CD14-positive monocyte (primary cell): ENCODE data around the gene ITPR3. TPM values are rescaled to one million over a fixed set of nuclear protein-coding genes. Genes with fewer than 3 reads are reported as not detected.

ENCODE experiments used
- DNase-seq, 3 donors: peaks; one replicate each; pipeline ENCODE4 v3.0.0-alpha.2; 2011 to 2022
- H2AFZ ChIP-seq: 2 replicates; pipeline ENCODE4 v1.6.0; 2012; ENCODE audit warnings: mild to moderate bottlenecking, low read depth, low read length, inconsistent platforms; ENCODE audit not compliant: insufficient read depth, poor library complexity, severe bottlenecking
- H3K27ac ChIP-seq, 2 donors: 1 replicate in 1 of 2; 2 replicates in 1 of 2; pipeline ENCODE4 v1.5.1; 2012 to 2013; ENCODE audit warnings: low read length in 2 of 2, control low read depth in 1 of 2, inconsistent platforms in 1 of 2, low read depth in 1 of 2, mild to moderate bottlenecking in 1 of 2
- H3K27me3 ChIP-seq, 2 donors: one replicate each; pipeline versions ENCODE4 v1.6.0 to v1.6.1; 2011 to 2013; ENCODE audit warnings: low read length in 2 of 2; ENCODE audit not compliant: control insufficient read depth in 2 of 2, insufficient read depth in 2 of 2
- H3K36me3 ChIP-seq, 2 donors: replicated peaks in 1 of 2; 1 replicate in 1 of 2; 2 replicates in 1 of 2; pipeline versions ENCODE4 v1.5.1 to v1.6.1; 2012 to 2013; ENCODE audit warnings: low read length in 2 of 2, control low read depth in 1 of 2, inconsistent platforms in 1 of 2, mild to moderate bottlenecking in 1 of 2; ENCODE audit not compliant: insufficient read depth in 2 of 2, control insufficient read depth in 1 of 2
- H3K4me1 ChIP-seq, 2 donors: 1 replicate in 1 of 2; 2 replicates in 1 of 2; pipeline versions ENCODE4 v1.5.1 to v1.6.1; 2012 to 2013; ENCODE audit warnings: low read length in 2 of 2, control low read depth in 1 of 2, inconsistent platforms in 1 of 2, mild to moderate bottlenecking in 1 of 2, moderate library complexity in 1 of 2; ENCODE audit not compliant: insufficient read depth in 2 of 2, control insufficient read depth in 1 of 2
- H3K4me2 ChIP-seq: replicated peaks from 2 replicates; pipeline ENCODE3; 2012; ENCODE audit warnings: low read length, moderate library complexity, mild to moderate bottlenecking; ENCODE audit not compliant: poor library complexity, severe bottlenecking; ENCODE audit errors: extremely low read depth
- H3K4me3 ChIP-seq, 3 experiments: fragments of 200-600 bp in 1 of 3; sonication (generic) in 1 of 3; replicated peaks in 1 of 3; 1 replicate in 2 of 3; 2 replicates in 1 of 3; pipeline ENCODE4 v1.5.1; 2011 to 2013; ENCODE audit warnings: low read length in 3 of 3, mild to moderate bottlenecking in 3 of 3, control low read depth in 2 of 3, low read depth in 2 of 3, inconsistent platforms in 1 of 3, moderate library complexity in 1 of 3
- H3K79me2 ChIP-seq: 2 replicates; pipeline ENCODE4 v1.6.0; 2012; ENCODE audit warnings: mild to moderate bottlenecking, control low read depth, inconsistent platforms, low read length, moderate library complexity; ENCODE audit not compliant: insufficient read depth
- H3K9ac ChIP-seq: 2 replicates; pipeline ENCODE4 v1.6.0; 2017; ENCODE audit warnings: low read length, mild to moderate bottlenecking; ENCODE audit not compliant: insufficient read depth, poor library complexity, severe bottlenecking
- H3K9me3 ChIP-seq, 2 donors: replicated peaks in 1 of 2; 1 replicate in 1 of 2; 2 replicates in 1 of 2; pipeline versions ENCODE4 v1.5.1 to v1.6.1; 2012 to 2013; ENCODE audit warnings: low read length in 2 of 2, control low read depth in 1 of 2; ENCODE audit not compliant: control insufficient read depth in 1 of 2, insufficient read depth in 1 of 2
- H4K20me1 ChIP-seq: 2 replicates; pipeline ENCODE4 v1.6.0; 2012; ENCODE audit warnings: mild to moderate bottlenecking, low read length, control low read depth, moderate library complexity; ENCODE audit not compliant: insufficient read depth
- H3K27ac Mint-ChIP-seq, 7 donors: one replicate each; pipeline ENCODE4 v1.8.0; 2020; ENCODE audit warnings: mild to moderate bottlenecking in 7 of 7, mixed read lengths in 7 of 7, moderate library complexity in 6 of 7, inconsistent platforms in 2 of 7
- H3K27me3 Mint-ChIP-seq, 3 donors: one replicate each; pipeline ENCODE4 v1.8.0; 2021 to 2022; ENCODE audit warnings: low read depth in 3 of 3, mild to moderate bottlenecking in 3 of 3, mixed read lengths in 3 of 3, moderate library complexity in 3 of 3, inconsistent platforms in 1 of 3
- H3K36me3 Mint-ChIP-seq, 2 donors: one replicate each; pipeline ENCODE4 v1.8.0; 2020; ENCODE audit warnings: mixed read lengths in 2 of 2, inconsistent platforms in 1 of 2, mild to moderate bottlenecking in 1 of 2
- H3K4me1 Mint-ChIP-seq: one replicate; pipeline ENCODE4 v1.8.0; 2020; ENCODE audit warnings: mild to moderate bottlenecking, mixed read lengths
- H3K4me3 Mint-ChIP-seq, 2 donors: one replicate each; pipeline ENCODE4 v1.8.0; 2020; ENCODE audit warnings: mild to moderate bottlenecking in 2 of 2, mixed read lengths in 2 of 2, moderate library complexity in 1 of 2
- H3K9me3 Mint-ChIP-seq, 7 donors: one replicate each; pipeline ENCODE4 v1.8.0; 2020 to 2022; ENCODE audit warnings: mixed read lengths in 7 of 7, mild to moderate bottlenecking in 6 of 7, moderate library complexity in 6 of 7, inconsistent platforms in 2 of 7
- WGBS: methylation state at CpG from one replicate; pipeline ENCODE4 v1.1.5; 2013; ENCODE audit warnings: missing lambda C conversion rate; ENCODE audit not compliant: insufficient coverage; 5-methylcytosine and 5-hydroxymethylcytosine counted together
- intact Hi-C, 2 donors: fragments of 100-400 bp; cut with micrococcal nuclease; formaldehyde crosslinking; loops; one replicate each; pipeline versions ENCODE4 v1.15.0 to v1.15.1; 2023
- polyA plus RNA-seq, 3 donors: library from polyadenylated mRNA; depleted of rRNA in 1 of 3; unstranded in 2 of 3; stranded (reverse) in 1 of 3; fragments of 300-500 nt in 2 of 3; fragments of >200 nt in 1 of 3; fragmentation: Illumina TruSeq in 2 of 3; gene quantifications; 1 replicate in 2 of 3; 2 replicates in 1 of 3; pipeline ENCODE4 v1.2.3, GENCODE V29; 2012 to 2021
- TF ChIP-seq, protein P1 (sequence below): fragments of 200-600 bp; IDR thresholded peaks from one replicate; pipeline ENCODE4 v1.8.0; 2022; ENCODE audit warnings: antibody characterized with exemption, mild to moderate bottlenecking

Gene ITPR3
- polyA plus RNA-seq, 3 donors, result 1.8 TPM; not detected in 2

DNA sequence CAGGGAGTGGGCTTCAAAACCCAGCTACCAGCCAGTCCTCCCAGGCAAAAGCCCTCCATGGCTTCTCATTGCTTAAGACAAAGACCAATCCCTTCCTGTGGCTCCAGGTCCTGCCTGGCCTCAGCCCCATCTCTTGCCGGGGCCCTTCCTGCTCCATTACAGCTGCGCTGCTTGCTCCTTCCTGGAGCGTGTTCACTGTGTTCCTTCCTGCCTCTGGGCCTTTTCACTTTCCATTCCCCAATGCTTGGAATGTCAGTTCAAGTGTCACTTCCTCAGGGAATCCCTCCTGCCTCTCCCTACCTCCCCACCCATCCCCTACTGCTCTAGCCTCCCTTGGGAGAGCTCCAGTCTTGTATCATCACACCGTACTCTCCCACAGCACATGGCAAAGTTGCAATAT is 11.1 kb upstream of the ITPR3 start:
- Histone ChIP-seq H3K9ac (no peak overlapping the region), H3K27me3 (no peaks in the 10 kb centered on the region), H3K36me3 (no peaks in the 10 kb centered on the region), H3K79me2 (no peaks in the 10 kb centered on the region), H2AFZ (no peak overlapping the region), H3K4me3 (no peak overlapping the region), H3K4me2 (no peak overlapping the region), H3K27ac (no peak overlapping the region), H3K4me1 (peaks cover 4% of the 10 kb centered on the region in 2 donors), H4K20me1 (no peaks in the 10 kb centered on the region), H3K9me3 (no peaks in the 10 kb centered on the region)
- Mint-ChIP-seq H3K27ac (peak overlapping the region in 1 of 7 donors; percentile 42), H3K27me3 (peaks cover 0 to 9% (median 8%) of the 10 kb centered on the region in 3 donors), H3K9me3 (peaks cover 0 to 7% (median 3%) of the 10 kb centered on the region in 7 donors), H3K4me3 (no peak overlapping the region), H3K4me1 (peaks cover 4% of the 10 kb centered on the region), H3K36me3 (no peaks in the 10 kb centered on the region)
- intact Hi-C loops, result no loop called here
- 93% methylated on average over 3 of the region's 4 CpGs for WGBS
- DNase-seq, result no peak
- TF ChIP-seq, protein P1, sequence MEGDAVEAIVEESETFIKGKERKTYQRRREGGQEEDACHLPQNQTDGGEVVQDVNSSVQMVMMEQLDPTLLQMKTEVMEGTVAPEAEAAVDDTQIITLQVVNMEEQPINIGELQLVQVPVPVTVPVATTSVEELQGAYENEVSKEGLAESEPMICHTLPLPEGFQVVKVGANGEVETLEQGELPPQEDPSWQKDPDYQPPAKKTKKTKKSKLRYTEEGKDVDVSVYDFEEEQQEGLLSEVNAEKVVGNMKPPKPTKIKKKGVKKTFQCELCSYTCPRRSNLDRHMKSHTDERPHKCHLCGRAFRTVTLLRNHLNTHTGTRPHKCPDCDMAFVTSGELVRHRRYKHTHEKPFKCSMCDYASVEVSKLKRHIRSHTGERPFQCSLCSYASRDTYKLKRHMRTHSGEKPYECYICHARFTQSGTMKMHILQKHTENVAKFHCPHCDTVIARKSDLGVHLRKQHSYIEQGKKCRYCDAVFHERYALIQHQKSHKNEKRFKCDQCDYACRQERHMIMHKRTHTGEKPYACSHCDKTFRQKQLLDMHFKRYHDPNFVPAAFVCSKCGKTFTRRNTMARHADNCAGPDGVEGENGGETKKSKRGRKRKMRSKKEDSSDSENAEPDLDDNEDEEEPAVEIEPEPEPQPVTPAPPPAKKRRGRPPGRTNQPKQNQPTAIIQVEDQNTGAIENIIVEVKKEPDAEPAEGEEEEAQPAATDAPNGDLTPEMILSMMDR, result no peak

DNA sequence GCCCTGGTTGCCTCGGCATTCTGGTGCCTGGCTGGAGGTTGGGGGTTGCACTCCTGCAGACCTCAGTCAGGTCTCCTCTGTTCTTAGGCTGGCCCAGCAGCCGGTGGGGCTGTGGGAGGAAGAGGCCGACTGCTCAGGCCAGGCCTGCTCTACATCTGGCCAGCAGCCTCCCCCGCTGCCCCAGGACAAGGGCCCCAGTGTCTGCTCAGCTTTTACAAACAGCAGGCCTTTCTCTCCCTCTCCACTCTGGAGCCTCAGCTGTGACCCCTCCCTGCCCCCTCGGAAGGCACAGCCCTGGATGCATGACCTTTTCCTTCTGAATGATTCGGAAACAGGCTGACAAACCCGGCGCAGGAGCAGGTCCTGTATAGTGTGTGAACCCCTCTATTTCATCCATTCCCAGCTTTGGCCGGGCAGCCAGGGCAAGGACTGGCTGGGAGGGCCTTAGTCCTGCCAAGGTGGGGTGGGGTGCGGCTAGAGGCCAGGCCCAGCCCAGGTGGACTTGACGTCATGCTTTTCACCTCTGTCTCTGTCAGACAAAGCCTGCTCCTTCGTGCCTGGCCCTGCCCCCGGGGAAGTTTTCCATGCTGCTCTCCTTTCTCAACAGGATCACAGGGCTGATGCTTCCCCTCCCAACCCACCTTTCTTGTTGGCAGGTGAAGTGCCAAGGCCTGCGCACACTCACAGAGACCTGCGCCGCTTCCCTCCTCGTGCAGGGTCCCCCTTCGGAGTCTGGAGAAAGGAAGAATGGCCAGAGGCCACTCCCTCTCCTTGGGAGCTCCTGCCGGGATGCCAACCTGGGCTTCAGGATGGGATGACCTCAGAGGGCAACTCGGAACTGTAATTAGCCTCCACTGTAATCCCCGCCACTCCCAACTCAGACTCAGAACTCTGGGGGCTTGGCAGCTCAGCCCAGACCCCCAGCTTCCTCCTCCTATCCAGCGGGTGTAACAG is 10.1 kb upstream of the ITPR3 start:
- DNase-seq, result no peak
- Histone ChIP-seq H3K4me1 (no peaks in the 10 kb centered on the region), H3K9me3 (no peaks in the 10 kb centered on the region), H3K9ac (no peak overlapping the region), H4K20me1 (no peaks in the 10 kb centered on the region), H3K27me3 (no peaks in the 10 kb centered on the region), H3K36me3 (no peaks in the 10 kb centered on the region), H3K4me2 (no peak overlapping the region), H3K27ac (no peak overlapping the region), H3K79me2 (no peaks in the 10 kb centered on the region), H3K4me3 (no peak overlapping the region), H2AFZ (no peak overlapping the region)
- TF ChIP-seq, protein P1, result no peak
- H3K27me3 Mint-ChIP-seq, result peaks cover 0 to 9% (median 8%) of the 10 kb centered on the region in 3 donors
- no peaks in the 10 kb centered on the region for H3K4me1 Mint-ChIP-seq
- 97% methylated on average over 18 of the region's 22 CpGs for WGBS
- no peak overlapping the region for H3K27ac Mint-ChIP-seq
- peaks cover 0 to 6% (median 2%) of the 10 kb centered on the region in 7 donors for H3K9me3 Mint-ChIP-seq
- no peaks in the 10 kb centered on the region for H3K36me3 Mint-ChIP-seq
- H3K4me3 Mint-ChIP-seq, result no peak overlapping the region
- intact Hi-C loops, result no loop called here
